Endothelial cell of umbilical vein (primary cell): ENCODE measurements around the gene PM20D1. TPM values are rescaled to one million over a fixed set of nuclear protein-coding genes. Genes with fewer than 3 reads are reported as not detected.

Experiments
- BruUV-seq: library from RNA; stranded (reverse); fragments of 400-500 nt; replicated peaks from 2 replicates; lab custom pipeline; 2021; lab: Mats Ljungman, UMichigan
- CTCF ChIA-PET: fragments of 300-600, 350-600 bp; sonication (Branson Sonifier 250); formaldehyde crosslinking; loops from one replicate; lab custom pipeline; 2021; ENCODE audit warnings: antibody characterized with exemption, inconsistent platforms; lab: Charles Lee
- POLR2A ChIA-PET: fragments of 300-600, 350-600 bp; sonication (Branson Sonifier 250); formaldehyde crosslinking; loops from one replicate; lab custom pipeline; 2021; ENCODE audit warnings: antibody characterized with exemption, inconsistent platforms; lab: Charles Lee
- DNase-seq: peaks from one replicate; pipeline ENCODE4 v3.0.0-alpha.2; 2011; ENCODE audit warnings: low read depth, low spot score
- FAIRE-seq: peaks from 2 replicates; lab custom pipeline; 2011; peaks lifted over from hg19 to GRCh38; lab: Jason Lieb, UNC
- H2AFZ ChIP-seq: 2 replicates; pipeline ENCODE4 v1.6.0; 2012; ENCODE audit warnings: low read depth, low read length, control low read depth, inconsistent platforms
- H3K27ac ChIP-seq: 2 replicates; pipeline ENCODE4 v1.5.1; 2011; ENCODE audit warnings: low read depth, mild to moderate bottlenecking, control low read depth, low read length, moderate library complexity; ENCODE audit not compliant: insufficient read depth
- H3K27me3 ChIP-seq, 2 experiments: 2 replicates each; pipeline versions ENCODE4 v1.6.0 to v1.6.1; 2011; ENCODE audit warnings: low read length in 2 of 2, mixed read lengths in 1 of 2; ENCODE audit not compliant: control insufficient read depth in 2 of 2, insufficient read depth in 2 of 2
- H3K36me3 ChIP-seq, 2 experiments: 2 replicates in 1 of 2; 3 replicates in 1 of 2; pipeline ENCODE4 v1.5.1; 2011; ENCODE audit warnings: low read length in 2 of 2, mild to moderate bottlenecking in 1 of 2, moderate library complexity in 1 of 2; ENCODE audit not compliant: control insufficient read depth in 2 of 2, insufficient read depth in 2 of 2; ENCODE audit errors: extremely low read depth in 1 of 2
- H3K4me1 ChIP-seq: 3 replicates; pipeline ENCODE4 v1.5.1; 2011; ENCODE audit warnings: mild to moderate bottlenecking, low read length; ENCODE audit not compliant: control insufficient read depth, insufficient read depth; ENCODE audit errors: extremely low read depth
- H3K4me2 ChIP-seq: 2 replicates; pipeline ENCODE4 v1.6.1; 2011; ENCODE audit warnings: low read length, control low read depth, mixed read lengths; ENCODE audit not compliant: insufficient read depth
- H3K4me3 ChIP-seq, 3 experiments: fragments of 200-600 bp in 1 of 3; sonication (generic), shearing (Covaris generic) in 1 of 3; replicated peaks in 1 of 3; 2 replicates each; pipeline ENCODE4 v1.5.1; 2011 to 2016; ENCODE audit warnings: control low read depth in 3 of 3, low read length in 3 of 3, mild to moderate bottlenecking in 2 of 3, inconsistent platforms in 1 of 3, low read depth in 1 of 3, moderate library complexity in 1 of 3; ENCODE audit not compliant: insufficient read depth in 1 of 3
- H3K79me2 ChIP-seq: 2 replicates; pipeline ENCODE4 v1.6.0; 2012; ENCODE audit warnings: low read length, inconsistent platforms; ENCODE audit not compliant: control insufficient read depth, insufficient read depth
- H3K9ac ChIP-seq: replicated peaks from 2 replicates; pipeline ENCODE3; 2011; ENCODE audit warnings: low read length, control low read depth; ENCODE audit not compliant: insufficient read depth; ENCODE audit errors: extremely low read depth
- H3K9me1 ChIP-seq: replicated peaks from 3 replicates; pipeline ENCODE4 v1.6.0; 2011; ENCODE audit warnings: mild to moderate bottlenecking, low read length; ENCODE audit not compliant: control insufficient read depth, insufficient read depth; ENCODE audit errors: extremely low read depth
- H3K9me3 ChIP-seq: replicated peaks from 2 replicates; pipeline ENCODE4 v1.5.1; 2012; ENCODE audit warnings: low read length, inconsistent platforms; ENCODE audit not compliant: control insufficient read depth, insufficient read depth
- H4K20me1 ChIP-seq: replicated peaks from 2 replicates; pipeline ENCODE3; 2011; ENCODE audit warnings: mild to moderate bottlenecking, low read length; ENCODE audit not compliant: control insufficient read depth, insufficient read depth; ENCODE audit errors: extremely low read depth
- CTCF ChIP-seq, 2 donors: IDR thresholded peaks; 1 replicate in 1 of 2; 2 replicates in 1 of 2; pipeline ENCODE4 v1.5.1; 2011; ENCODE audit warnings: low read length in 2 of 2, mild to moderate bottlenecking in 2 of 2, moderate library complexity in 2 of 2, control low read depth in 1 of 2, inconsistent platforms in 1 of 2, low read depth in 1 of 2; ENCODE audit not compliant: insufficient read depth in 1 of 2; ENCODE audit errors: extremely low read depth in 1 of 2
- EZH2 ChIP-seq: IDR thresholded peaks from 2 replicates; pipeline ENCODE4 v1.6.1; 2012; ENCODE audit warnings: borderline replicate concordance, low read depth, mild to moderate bottlenecking, moderate library complexity, low read length, inconsistent platforms; ENCODE audit not compliant: severe bottlenecking
- FOS ChIP-seq: IDR thresholded peaks from 2 replicates; pipeline ENCODE4 v1.6.1; 2011; ENCODE audit warnings: mild to moderate bottlenecking, low read length, moderate library complexity, borderline replicate concordance; ENCODE audit not compliant: insufficient read depth
- GATA2 ChIP-seq: IDR thresholded peaks from 2 replicates; pipeline ENCODE4 v1.7.0; 2011; ENCODE audit warnings: low read depth, mild to moderate bottlenecking, moderate library complexity, mixed read lengths, low read length; ENCODE audit not compliant: insufficient read length, insufficient read depth
- JUN ChIP-seq: IDR thresholded peaks from 2 replicates; pipeline ENCODE4 v1.6.1; 2011; ENCODE audit warnings: borderline replicate concordance, low read depth; ENCODE audit not compliant: insufficient read length, insufficient read depth
- MAX ChIP-seq: IDR thresholded peaks from 2 replicates; pipeline ENCODE4 v1.6.1; 2011; ENCODE audit not compliant: insufficient read depth, insufficient read length
- MYC ChIP-seq: IDR thresholded peaks from one replicate; pipeline ENCODE4 v1.6.1; 2011; ENCODE audit warnings: mild to moderate bottlenecking, low read depth, low read length
- POLR2A ChIP-seq: IDR thresholded peaks from 2 replicates; pipeline ENCODE4 v1.6.1; 2012; ENCODE audit warnings: low read depth, mild to moderate bottlenecking, control low read depth, low read length
- POLR2AphosphoS5 ChIP-seq: IDR thresholded peaks from 2 replicates; pipeline ENCODE4 v1.6.1; 2012; ENCODE audit warnings: low read depth, mild to moderate bottlenecking, control low read depth, low read length, moderate library complexity; ENCODE audit not compliant: insufficient read depth
- dilution Hi-C: fragments of 300-500 bp; cut with MboI; formaldehyde crosslinking; loops from one replicate; pipeline ENCODE4 v1.15.0; 2019; ENCODE audit warnings: low sequenced_read_pairs; ENCODE audit not compliant: extremely low pct_ligation_motif_present
- intact Hi-C: fragments of 100-400 bp; cut with micrococcal nuclease; formaldehyde crosslinking; loops from one replicate; pipeline ENCODE4 v1.10.0; 2022
- polyA plus RNA-seq, 4 experiments: library from polyadenylated mRNA; depleted of rRNA in 3 of 4; stranded (reverse) in 3 of 4; unstranded in 1 of 4; fragments of >200 nt; gene quantifications; 2 replicates each; pipeline versions ENCODE4 v1.2.1 to v1.2.3, GENCODE V29; 2011 to 2012; ENCODE audit warnings: missing spikeins in 1 of 4
- total RNA-seq: library from RNA; stranded (reverse); gene quantifications from 2 replicates; pipeline ENCODE4 v1.2.3, GENCODE V29; 2021

The PM20D1 gene
- total and polyA plus RNA-seq, 2 donors (not counting 3 experiments of a cell fraction or from before 2014, with no cell fraction given), result 0.11 TPM; not detected in 1

- Histone ChIP-seq H3K9ac (no peak overlapping the region), H3K27ac (no peak overlapping the region), H3K9me1 (no peaks in the 10 kb centered on the region), H4K20me1 (no peaks in the 10 kb centered on the region), H3K4me3 (no peak overlapping the region), H3K4me1 (no peaks in the 10 kb centered on the region), H2AFZ (no peak overlapping the region), H3K9me3 (no peaks in the 10 kb centered on the region), H3K27me3 (no peaks in the 10 kb centered on the region), H3K79me2 (no peaks in the 10 kb centered on the region), H3K4me2 (no peak overlapping the region), H3K36me3 (no peaks in the 10 kb centered on the region)
- intact Hi-C loops (no loop called here), dilution Hi-C loops (no loop called here)
- FAIRE-seq, result no peak
- TF ChIP-seq POLR2A, result no peak
- no peak for TF ChIP-seq FOS
- no peak for TF ChIP-seq CTCF (IDR thresholded peaks at IDR 0.05; ENCODE audit: extremely low read depth in 1 of 2, insufficient read depth in 1 of 2, low read depth in 1 of 2, low read length in 2 of 2)
- no peak for TF ChIP-seq MYC
- TF ChIP-seq POLR2AphosphoS5, result no peak
- TF ChIP-seq EZH2, result no peak
- TF ChIP-seq JUN, result no peak
- TF ChIP-seq GATA2, result no peak
- no peak for TF ChIP-seq MAX
- BruUV-seq, result no TSS peak
- POLR2A ChIA-PET, result no interaction called here
- DNase-seq, result no peak
- CTCF ChIA-PET, result interaction anchor here (1.3 to 3.4 kb wide), 2 partner anchors 127 to 192 kb away, joined by 4 to 15 read pairs; no protein-coding TSS in a partner anchor
Measured at GRCh38 chr1:205785446-205785845, 64.5 kb downstream of the PM20D1 start.
